A673 (cell line): Measurements from ENCODE around the gene GZF1. TPM values are rescaled to one million over a fixed set of nuclear protein-coding genes. Genes with fewer than 3 reads are reported as not detected.

Source experiments
- BruUV-seq: library from RNA; stranded (reverse); fragments of 400-500 nt; replicated peaks from 2 replicates; lab custom pipeline; 2021; lab: Mats Ljungman, UMichigan
- CTCF ChIA-PET: fragments of 300-600 bp; sonication (Branson Sonifier 250); formaldehyde crosslinking; loops from one replicate; lab custom pipeline; 2022; ENCODE audit warnings: antibody characterized with exemption; lab: Charles Lee
- POLR2A ChIA-PET: fragments of 300-600 bp; sonication (Branson Sonifier 250); formaldehyde crosslinking; loops from one replicate; lab custom pipeline; 2022; ENCODE audit warnings: antibody characterized with exemption; ENCODE audit not compliant: low non-redundant PET; lab: Charles Lee
- DNase-seq: peaks from one replicate; pipeline ENCODE4 v3.0.0-alpha.2; 2015; ENCODE audit warnings: low spot score
- H3K27ac ChIP-seq: fragments of 200-600 bp; sonication (generic); 2 replicates; pipeline ENCODE4 v1.5.1; 2016; ENCODE audit warnings: mixed run types, low read depth, mild to moderate bottlenecking, mixed read lengths, antibody characterized with exemption, low read length; ENCODE audit not compliant: poor library complexity, severe bottlenecking
- H3K27me3 ChIP-seq: fragments of 200-600 bp; sonication (generic); replicated peaks from 2 replicates; pipeline ENCODE4 v1.6.1; 2017; ENCODE audit warnings: mixed run types, low read depth, mild to moderate bottlenecking, mixed read lengths, antibody characterized with exemption, low read length; ENCODE audit not compliant: insufficient read depth, poor library complexity
- H3K36me3 ChIP-seq: fragments of 200-600 bp; sonication (generic); 2 replicates; pipeline ENCODE4 v1.6.1; 2016; ENCODE audit warnings: mixed run types, mild to moderate bottlenecking, mixed read lengths, antibody characterized with exemption, low read length; ENCODE audit not compliant: insufficient read depth, poor library complexity, severe bottlenecking
- H3K4me1 ChIP-seq: fragments of 200-600 bp; sonication (generic); 2 replicates; pipeline ENCODE4 v1.6.1; 2017; ENCODE audit warnings: mixed run types, mild to moderate bottlenecking, mixed read lengths, antibody characterized with exemption, low read length; ENCODE audit not compliant: insufficient read depth, poor library complexity, severe bottlenecking
- H3K4me3 ChIP-seq: fragments of 200-600 bp; sonication (generic); 2 replicates; pipeline ENCODE4 v1.5.1; 2016; ENCODE audit warnings: low read depth, mixed run types, mild to moderate bottlenecking, mixed read lengths, low read length; ENCODE audit not compliant: poor library complexity, severe bottlenecking
- H3K9me3 ChIP-seq: fragments of 200-600 bp; sonication (generic); 2 replicates; pipeline ENCODE4 v1.6.1; 2016; ENCODE audit warnings: mixed run types, low read depth, mild to moderate bottlenecking, mixed read lengths, antibody characterized with exemption, low read length; ENCODE audit not compliant: poor library complexity, severe bottlenecking
- EZH2 ChIP-seq: fragments of 200-600 bp; sonication (generic); IDR thresholded peaks from 2 replicates; pipeline ENCODE4 v1.6.1; 2017; ENCODE audit warnings: borderline replicate concordance, low read depth, mild to moderate bottlenecking, mixed read lengths, antibody characterized with exemption, low read length; ENCODE audit not compliant: poor library complexity, severe bottlenecking
- intact Hi-C: fragments of 100-400 bp; cut with micrococcal nuclease; formaldehyde crosslinking; loops from one replicate; pipeline ENCODE4 v1.10.0; 2022; ENCODE audit not compliant: unreplicated experiment
- total RNA-seq: library from RNA; stranded (reverse); gene quantifications from 2 replicates; pipeline ENCODE4 v1.2.3, GENCODE V29; 2021
- TF ChIP-seq, protein P1 (sequence below): fragments of 300-800, 200-600 bp; sonication (generic); conservative IDR thresholded peaks from 2 replicates; pipeline ENCODE4 v1.5.1; 2017; ENCODE audit warnings: low read depth, mild to moderate bottlenecking, antibody characterized with exemption, low read length, moderate library complexity, mixed read lengths

GZF1 gene
- total RNA-seq, 1 experiment from 2014 or later: 13.7 TPM

DNA sequence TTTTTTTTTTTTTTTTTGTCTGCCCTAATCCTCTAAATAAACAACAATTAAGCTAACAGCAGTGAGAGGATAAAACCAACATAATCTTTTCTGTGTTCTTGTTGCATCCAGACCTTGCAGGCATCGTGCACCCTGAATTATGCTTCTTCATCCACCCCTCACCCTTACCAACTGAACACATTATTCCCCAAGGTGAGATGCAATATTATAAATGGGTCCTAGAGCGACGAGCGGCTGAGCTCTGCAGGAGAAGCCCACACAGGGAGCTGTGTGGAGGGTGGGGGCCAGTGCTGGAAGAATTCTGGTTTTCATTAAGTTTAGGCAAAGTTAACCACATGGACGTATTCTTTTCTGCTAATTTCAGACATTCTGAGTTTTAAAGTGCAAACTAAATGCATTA is 43.6 kb upstream of the GZF1 start:
- DNase-seq: no peak
- ChIA-PET CTCF (interaction anchor here (0.6 kb wide), 1 partner anchor 38 kb away, joined by 4 read pairs; no protein-coding TSS in a partner anchor), POLR2A (no interaction called here)
- H3K9me3 ChIP-seq: no peaks in the 10 kb centered on the region
- TF ChIP-seq EZH2: no peak
- TF ChIP-seq, protein P1, sequence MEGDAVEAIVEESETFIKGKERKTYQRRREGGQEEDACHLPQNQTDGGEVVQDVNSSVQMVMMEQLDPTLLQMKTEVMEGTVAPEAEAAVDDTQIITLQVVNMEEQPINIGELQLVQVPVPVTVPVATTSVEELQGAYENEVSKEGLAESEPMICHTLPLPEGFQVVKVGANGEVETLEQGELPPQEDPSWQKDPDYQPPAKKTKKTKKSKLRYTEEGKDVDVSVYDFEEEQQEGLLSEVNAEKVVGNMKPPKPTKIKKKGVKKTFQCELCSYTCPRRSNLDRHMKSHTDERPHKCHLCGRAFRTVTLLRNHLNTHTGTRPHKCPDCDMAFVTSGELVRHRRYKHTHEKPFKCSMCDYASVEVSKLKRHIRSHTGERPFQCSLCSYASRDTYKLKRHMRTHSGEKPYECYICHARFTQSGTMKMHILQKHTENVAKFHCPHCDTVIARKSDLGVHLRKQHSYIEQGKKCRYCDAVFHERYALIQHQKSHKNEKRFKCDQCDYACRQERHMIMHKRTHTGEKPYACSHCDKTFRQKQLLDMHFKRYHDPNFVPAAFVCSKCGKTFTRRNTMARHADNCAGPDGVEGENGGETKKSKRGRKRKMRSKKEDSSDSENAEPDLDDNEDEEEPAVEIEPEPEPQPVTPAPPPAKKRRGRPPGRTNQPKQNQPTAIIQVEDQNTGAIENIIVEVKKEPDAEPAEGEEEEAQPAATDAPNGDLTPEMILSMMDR: no peak
- H3K36me3 ChIP-seq: no peaks in the 10 kb centered on the region
- peaks cover 4% of the 10 kb centered on the region for H3K27me3 ChIP-seq
- H3K27ac ChIP-seq: no peak overlapping the region
- intact Hi-C loops: no loop called here
- H3K4me1 ChIP-seq: no peaks in the 10 kb centered on the region
- BruUV-seq: no TSS peak
- H3K4me3 ChIP-seq: no peak overlapping the region

GRCh38 chr20:23320317-23320716 is 41.7 kb upstream of the GZF1 start:
- Histone ChIP-seq H3K4me1 (no peaks in the 10 kb centered on the region), H3K27ac (no peak overlapping the region), H3K9me3 (no peaks in the 10 kb centered on the region), H3K27me3 (peaks cover 9% of the 10 kb centered on the region), H3K36me3 (no peaks in the 10 kb centered on the region), H3K4me3 (no peak overlapping the region)
- intact Hi-C loops: no loop called here
- TF ChIP-seq EZH2: no peak
- TF ChIP-seq, protein P1: peak; percentile 56
- CTCF ChIA-PET: no interaction called here
- no TSS peak for BruUV-seq
- peak; percentile 33 for DNase-seq
- POLR2A ChIA-PET: no interaction called here

DNA sequence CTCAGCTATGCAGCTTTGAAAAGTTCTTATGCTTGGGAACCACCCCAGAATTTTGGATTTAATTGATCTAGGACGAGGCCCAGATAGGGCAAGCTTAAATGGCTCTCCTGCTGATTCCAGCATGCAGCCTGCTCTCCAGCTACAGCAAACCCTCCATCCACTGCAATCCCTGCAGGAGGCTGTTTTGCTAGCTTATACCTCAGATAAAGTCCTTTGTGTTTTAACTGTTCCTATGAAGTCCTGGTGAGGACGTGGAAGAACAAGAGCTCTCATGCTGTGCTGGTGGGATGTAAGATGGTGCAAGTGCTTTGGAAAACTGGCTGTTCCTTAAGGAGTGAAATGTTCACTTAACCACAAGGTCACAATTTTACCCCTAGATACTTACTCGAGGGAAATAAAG is 36.9 kb upstream of the GZF1 start:
- POLR2A ChIA-PET: no interaction called here
- BruUV-seq: no TSS peak

More for the DNA sequence above, 36.9 kb upstream of the GZF1 start:
- intact Hi-C loops: no loop called here
- DNase-seq: no peak
- CTCF ChIA-PET: no interaction called here
- H3K27ac ChIP-seq: no peak overlapping the region
- no peaks in the 10 kb centered on the region for H3K4me1 ChIP-seq
- H3K27me3 ChIP-seq: peaks cover 5% of the 10 kb centered on the region
- TF ChIP-seq, protein P1: no peak
- TF ChIP-seq EZH2: no peak
- no peak overlapping the region for H3K4me3 ChIP-seq
- no peaks in the 10 kb centered on the region for H3K9me3 ChIP-seq
- H3K36me3 ChIP-seq: no peaks in the 10 kb centered on the region
